ENCODE measurements around the gene TEX2. TPM values are rescaled to one million over a fixed set of nuclear protein-coding genes. Genes with fewer than 3 reads are reported as not detected.
A peak's percentile ranks its signal among the peaks of the same experiment; 100 is the strongest.

TEX2 gene
- total and polyA plus RNA-seq, 2 of the 13 experiments (the other 11 are each of a cell fraction or from before 2014, with no cell fraction given): 21.4 to 37.7 TPM

DNA sequence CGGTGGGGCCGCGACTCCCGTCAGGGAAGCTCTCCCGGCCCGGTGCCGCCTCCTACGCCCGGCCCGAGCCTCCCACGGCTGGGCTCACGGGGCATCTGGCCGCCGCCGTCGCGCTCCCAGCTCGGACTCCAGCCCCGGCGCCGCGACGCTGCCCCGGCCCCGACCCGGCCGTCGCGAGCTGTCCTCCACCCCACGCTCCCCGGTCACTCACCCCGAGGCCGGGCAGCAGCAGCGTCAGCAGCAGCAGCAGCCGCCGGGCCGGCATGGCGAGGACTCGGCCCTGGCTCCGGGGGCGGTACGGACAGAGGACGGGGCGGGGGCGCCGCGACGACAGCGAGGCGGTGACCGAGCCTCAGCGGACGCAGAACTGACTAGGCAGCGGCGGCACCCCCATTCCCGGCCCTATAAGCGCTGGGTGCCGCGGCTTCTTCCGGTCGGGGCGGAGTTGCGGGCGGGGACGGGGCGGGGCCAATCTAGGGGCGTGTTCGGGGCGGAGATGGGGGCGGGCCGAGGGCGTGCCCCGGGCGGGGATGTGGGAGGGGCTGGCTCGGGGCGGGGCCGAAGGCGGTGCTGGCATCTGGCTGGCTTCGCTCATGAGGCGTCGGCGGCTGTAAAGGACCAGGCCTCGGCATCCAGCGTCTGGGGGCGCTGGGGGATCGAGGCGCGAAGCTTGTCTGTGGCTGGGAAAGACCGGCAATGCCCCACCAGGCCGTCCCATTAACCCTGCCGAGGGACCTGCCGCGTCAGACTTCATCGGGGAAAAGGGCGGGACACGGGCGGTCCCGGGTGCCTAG, 133.1 kb downstream of the TEX2 start, which contains the start of gene ERN1 (continued):
- TF ChIP-seq ZNF598 (CRISPR knock-in tag; IDR thresholded peaks at IDR 0.05; ENCODE audit: borderline replicate concordance): no peak
- TF ChIP-seq, protein P1, sequence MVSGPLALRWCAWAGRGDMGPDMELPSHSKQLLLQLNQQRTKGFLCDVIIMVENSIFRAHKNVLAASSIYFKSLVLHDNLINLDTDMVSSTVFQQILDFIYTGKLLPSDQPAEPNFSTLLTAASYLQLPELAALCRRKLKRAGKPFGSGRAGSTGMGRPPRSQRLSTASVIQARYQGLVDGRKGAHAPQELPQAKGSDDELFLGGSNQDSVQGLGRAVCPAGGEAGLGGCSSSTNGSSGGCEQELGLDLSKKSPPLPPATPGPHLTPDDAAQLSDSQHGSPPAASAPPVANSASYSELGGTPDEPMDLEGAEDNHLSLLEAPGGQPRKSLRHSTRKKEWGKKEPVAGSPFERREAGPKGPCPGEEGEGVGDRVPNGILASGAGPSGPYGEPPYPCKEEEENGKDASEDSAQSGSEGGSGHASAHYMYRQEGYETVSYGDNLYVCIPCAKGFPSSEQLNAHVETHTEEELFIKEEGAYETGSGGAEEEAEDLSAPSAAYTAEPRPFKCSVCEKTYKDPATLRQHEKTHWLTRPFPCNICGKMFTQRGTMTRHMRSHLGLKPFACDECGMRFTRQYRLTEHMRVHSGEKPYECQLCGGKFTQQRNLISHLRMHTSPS (CRISPR knock-in tag; IDR thresholded peaks at IDR 0.05; ENCODE audit: low read depth): 0 out of 2 replicates have a peak, but pooled peaks have one; percentile 20
- peak; percentile 69; the same call in 1 of the 2 replicates for TF ChIP-seq REL (CRISPR knock-in tag; conservative IDR thresholded peaks at IDR 0.05)
- TF ChIP-seq, protein P2, sequence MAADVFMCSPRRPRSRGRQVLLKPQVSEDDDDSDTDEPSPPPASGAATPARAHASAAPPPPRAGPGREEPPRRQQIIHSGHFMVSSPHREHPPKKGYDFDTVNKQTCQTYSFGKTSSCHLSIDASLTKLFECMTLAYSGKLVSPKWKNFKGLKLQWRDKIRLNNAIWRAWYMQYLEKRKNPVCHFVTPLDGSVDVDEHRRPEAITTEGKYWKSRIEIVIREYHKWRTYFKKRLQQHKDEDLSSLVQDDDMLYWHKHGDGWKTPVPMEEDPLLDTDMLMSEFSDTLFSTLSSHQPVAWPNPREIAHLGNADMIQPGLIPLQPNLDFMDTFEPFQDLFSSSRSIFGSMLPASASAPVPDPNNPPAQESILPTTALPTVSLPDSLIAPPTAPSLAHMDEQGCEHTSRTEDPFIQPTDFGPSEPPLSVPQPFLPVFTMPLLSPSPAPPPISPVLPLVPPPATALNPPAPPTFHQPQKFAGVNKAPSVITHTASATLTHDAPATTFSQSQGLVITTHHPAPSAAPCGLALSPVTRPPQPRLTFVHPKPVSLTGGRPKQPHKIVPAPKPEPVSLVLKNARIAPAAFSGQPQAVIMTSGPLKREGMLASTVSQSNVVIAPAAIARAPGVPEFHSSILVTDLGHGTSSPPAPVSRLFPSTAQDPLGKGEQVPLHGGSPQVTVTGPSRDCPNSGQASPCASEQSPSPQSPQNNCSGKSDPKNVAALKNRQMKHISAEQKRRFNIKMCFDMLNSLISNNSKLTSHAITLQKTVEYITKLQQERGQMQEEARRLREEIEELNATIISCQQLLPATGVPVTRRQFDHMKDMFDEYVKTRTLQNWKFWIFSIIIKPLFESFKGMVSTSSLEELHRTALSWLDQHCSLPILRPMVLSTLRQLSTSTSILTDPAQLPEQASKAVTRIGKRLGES (CRISPR knock-in tag; IDR thresholded peaks at IDR 0.05; ENCODE audit: borderline replicate concordance): peak; percentile 66; the same call in 1 of the 2 replicates
- no peak for TF ChIP-seq NKX3-1 (CRISPR knock-in tag; IDR thresholded peaks at IDR 0.05)
- TF ChIP-seq, protein P3, sequence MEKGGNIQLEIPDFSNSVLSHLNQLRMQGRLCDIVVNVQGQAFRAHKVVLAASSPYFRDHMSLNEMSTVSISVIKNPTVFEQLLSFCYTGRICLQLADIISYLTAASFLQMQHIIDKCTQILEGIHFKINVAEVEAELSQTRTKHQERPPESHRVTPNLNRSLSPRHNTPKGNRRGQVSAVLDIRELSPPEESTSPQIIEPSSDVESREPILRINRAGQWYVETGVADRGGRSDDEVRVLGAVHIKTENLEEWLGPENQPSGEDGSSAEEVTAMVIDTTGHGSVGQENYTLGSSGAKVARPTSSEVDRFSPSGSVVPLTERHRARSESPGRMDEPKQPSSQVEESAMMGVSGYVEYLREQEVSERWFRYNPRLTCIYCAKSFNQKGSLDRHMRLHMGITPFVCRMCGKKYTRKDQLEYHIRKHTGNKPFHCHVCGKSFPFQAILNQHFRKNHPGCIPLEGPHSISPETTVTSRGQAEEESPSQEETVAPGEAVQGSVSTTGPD (CRISPR knock-in tag; IDR thresholded peaks at IDR 0.05): no peak
- TF ChIP-seq, protein P4, sequence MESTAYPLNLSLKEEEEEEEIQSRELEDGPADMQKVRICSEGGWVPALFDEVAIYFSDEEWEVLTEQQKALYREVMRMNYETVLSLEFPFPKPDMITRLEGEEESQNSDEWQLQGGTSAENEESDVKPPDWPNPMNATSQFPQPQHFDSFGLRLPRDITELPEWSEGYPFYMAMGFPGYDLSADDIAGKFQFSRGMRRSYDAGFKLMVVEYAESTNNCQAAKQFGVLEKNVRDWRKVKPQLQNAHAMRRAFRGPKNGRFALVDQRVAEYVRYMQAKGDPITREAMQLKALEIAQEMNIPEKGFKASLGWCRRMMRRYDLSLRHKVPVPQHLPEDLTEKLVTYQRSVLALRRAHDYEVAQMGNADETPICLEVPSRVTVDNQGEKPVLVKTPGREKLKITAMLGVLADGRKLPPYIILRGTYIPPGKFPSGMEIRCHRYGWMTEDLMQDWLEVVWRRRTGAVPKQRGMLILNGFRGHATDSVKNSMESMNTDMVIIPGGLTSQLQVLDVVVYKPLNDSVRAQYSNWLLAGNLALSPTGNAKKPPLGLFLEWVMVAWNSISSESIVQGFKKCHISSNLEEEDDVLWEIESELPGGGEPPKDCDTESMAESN (CRISPR knock-in tag; conservative IDR thresholded peaks at IDR 0.05): peak; percentile 99
- TF ChIP-seq NCOA2 (CRISPR knock-in tag; IDR thresholded peaks at IDR 0.05): peak; percentile 51
- no peak for TF ChIP-seq ZNF207 (IDR thresholded peaks at IDR 0.05; ENCODE audit: borderline replicate concordance)
- no peak for TF ChIP-seq SMARCE1 (IDR thresholded peaks at IDR 0.05; ENCODE audit: borderline replicate concordance)
- peak; percentile 94; the same call in 1 of the 2 replicates for TF ChIP-seq ZNF776 (CRISPR knock-in tag; IDR thresholded peaks at IDR 0.05)
- peak; percentile 64; the same call in 1 of the 2 replicates for TF ChIP-seq BORCS8-MEF2B (CRISPR knock-in tag; IDR thresholded peaks at IDR 0.05)
- TF ChIP-seq, protein P5, sequence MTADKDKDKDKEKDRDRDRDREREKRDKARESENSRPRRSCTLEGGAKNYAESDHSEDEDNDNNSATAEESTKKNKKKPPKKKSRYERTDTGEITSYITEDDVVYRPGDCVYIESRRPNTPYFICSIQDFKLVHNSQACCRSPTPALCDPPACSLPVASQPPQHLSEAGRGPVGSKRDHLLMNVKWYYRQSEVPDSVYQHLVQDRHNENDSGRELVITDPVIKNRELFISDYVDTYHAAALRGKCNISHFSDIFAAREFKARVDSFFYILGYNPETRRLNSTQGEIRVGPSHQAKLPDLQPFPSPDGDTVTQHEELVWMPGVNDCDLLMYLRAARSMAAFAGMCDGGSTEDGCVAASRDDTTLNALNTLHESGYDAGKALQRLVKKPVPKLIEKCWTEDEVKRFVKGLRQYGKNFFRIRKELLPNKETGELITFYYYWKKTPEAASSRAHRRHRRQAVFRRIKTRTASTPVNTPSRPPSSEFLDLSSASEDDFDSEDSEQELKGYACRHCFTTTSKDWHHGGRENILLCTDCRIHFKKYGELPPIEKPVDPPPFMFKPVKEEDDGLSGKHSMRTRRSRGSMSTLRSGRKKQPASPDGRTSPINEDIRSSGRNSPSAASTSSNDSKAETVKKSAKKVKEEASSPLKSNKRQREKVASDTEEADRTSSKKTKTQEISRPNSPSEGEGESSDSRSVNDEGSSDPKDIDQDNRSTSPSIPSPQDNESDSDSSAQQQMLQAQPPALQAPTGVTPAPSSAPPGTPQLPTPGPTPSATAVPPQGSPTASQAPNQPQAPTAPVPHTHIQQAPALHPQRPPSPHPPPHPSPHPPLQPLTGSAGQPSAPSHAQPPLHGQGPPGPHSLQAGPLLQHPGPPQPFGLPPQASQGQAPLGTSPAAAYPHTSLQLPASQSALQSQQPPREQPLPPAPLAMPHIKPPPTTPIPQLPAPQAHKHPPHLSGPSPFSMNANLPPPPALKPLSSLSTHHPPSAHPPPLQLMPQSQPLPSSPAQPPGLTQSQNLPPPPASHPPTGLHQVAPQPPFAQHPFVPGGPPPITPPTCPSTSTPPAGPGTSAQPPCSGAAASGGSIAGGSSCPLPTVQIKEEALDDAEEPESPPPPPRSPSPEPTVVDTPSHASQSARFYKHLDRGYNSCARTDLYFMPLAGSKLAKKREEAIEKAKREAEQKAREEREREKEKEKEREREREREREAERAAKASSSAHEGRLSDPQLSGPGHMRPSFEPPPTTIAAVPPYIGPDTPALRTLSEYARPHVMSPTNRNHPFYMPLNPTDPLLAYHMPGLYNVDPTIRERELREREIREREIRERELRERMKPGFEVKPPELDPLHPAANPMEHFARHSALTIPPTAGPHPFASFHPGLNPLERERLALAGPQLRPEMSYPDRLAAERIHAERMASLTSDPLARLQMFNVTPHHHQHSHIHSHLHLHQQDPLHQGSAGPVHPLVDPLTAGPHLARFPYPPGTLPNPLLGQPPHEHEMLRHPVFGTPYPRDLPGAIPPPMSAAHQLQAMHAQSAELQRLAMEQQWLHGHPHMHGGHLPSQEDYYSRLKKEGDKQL (CRISPR knock-in tag; IDR thresholded peaks at IDR 0.05; ENCODE audit: low read depth): no peak; the same call in 1 of the 2 replicates
- TF ChIP-seq PPARG (CRISPR knock-in tag; conservative IDR thresholded peaks at IDR 0.05): no peak

Data from HepG2 (cell line).